ENCODE results near the gene CNKSR3.
"Not testable (repeated sequence)": the region's sequence is repeated elsewhere in the genome, so short reads cannot be mapped to it uniquely, and the experiment has no call there.

The CNKSR3 gene

DNA sequence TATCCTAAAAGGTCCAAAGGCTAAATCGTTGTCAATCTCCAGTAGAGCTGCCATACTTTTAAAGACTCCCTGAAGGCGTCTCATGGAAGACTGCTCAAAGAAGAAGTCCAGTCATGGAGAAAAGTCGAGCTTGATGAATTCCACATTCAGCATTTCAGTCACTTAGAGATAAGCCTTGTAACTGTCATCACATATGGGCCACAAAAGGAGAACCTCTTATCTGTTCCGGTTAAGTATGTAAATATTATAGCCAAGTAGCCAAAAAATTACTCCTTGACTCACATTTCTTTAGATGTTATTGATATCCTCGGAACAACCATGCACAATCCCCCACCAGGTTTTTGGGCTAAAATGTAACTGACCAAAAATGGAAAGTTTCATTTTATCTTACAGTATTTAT, 9.8 kb upstream of the CNKSR3 start:
- no peak for DNase-seq (ENCODE audit: low read depth, low spot score)
- TF ChIP-seq POLR2AphosphoS5 (IDR thresholded peaks at IDR 0.05; ENCODE audit: borderline replicate concordance, low read depth, low read length) = no peak
- TF ChIP-seq FOXP2 (optimal IDR thresholded peaks at IDR 0.05; ENCODE audit: control extremely low read depth, extremely low read length, insufficient read depth) = no peak
- TF ChIP-seq EZH2 (IDR thresholded peaks at IDR 0.05) = no peak
- H3K4me3 ChIP-seq = no peak overlapping the region
- no peaks in the 10 kb centered on the region for H3K9me3 ChIP-seq (ENCODE audit: low read depth, low read length)
- H3K9ac ChIP-seq (ENCODE audit: insufficient read length) = no peak overlapping the region
- H3K36me3 ChIP-seq (ENCODE audit: insufficient read depth, low read length) = no peaks in the 10 kb centered on the region
- no peak overlapping the region for H3K27ac ChIP-seq

DNA sequence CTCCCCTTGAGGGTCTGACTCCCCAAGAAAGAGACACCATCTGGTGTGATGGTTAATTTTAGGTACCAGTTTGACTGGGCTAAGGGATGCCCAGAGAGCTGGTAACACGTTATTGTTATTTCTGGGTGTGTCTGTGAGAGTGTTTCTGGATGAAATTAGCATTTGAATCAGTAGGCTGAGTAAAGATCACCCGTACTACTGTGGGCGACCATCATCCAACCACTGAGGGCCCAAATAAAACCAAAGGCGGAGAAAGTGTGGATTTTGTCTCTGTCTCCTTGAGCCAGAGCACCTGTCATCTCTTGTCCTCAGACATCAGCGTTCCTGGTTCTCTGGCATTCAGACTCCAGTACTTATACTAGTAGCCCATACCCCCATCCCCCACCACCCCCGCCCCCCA, 7.9 kb upstream of the CNKSR3 start:
- no peak overlapping the region for H3K9ac ChIP-seq (ENCODE audit: insufficient read length)
- H3K27ac ChIP-seq = no peak overlapping the region
- DNase-seq (ENCODE audit: low read depth, low spot score) = no peak
- H3K36me3 ChIP-seq (ENCODE audit: insufficient read depth, low read length) = no peaks in the 10 kb centered on the region
- H3K9me3 ChIP-seq (ENCODE audit: low read depth, low read length) = no peaks in the 10 kb centered on the region
- no peak for TF ChIP-seq EZH2 (IDR thresholded peaks at IDR 0.05)
- no peak for TF ChIP-seq FOXP2 (optimal IDR thresholded peaks at IDR 0.05; ENCODE audit: control extremely low read depth, extremely low read length, insufficient read depth)
- no peak for TF ChIP-seq POLR2AphosphoS5 (IDR thresholded peaks at IDR 0.05; ENCODE audit: borderline replicate concordance, low read depth, low read length)
- no peak overlapping the region for H3K4me3 ChIP-seq

DNA sequence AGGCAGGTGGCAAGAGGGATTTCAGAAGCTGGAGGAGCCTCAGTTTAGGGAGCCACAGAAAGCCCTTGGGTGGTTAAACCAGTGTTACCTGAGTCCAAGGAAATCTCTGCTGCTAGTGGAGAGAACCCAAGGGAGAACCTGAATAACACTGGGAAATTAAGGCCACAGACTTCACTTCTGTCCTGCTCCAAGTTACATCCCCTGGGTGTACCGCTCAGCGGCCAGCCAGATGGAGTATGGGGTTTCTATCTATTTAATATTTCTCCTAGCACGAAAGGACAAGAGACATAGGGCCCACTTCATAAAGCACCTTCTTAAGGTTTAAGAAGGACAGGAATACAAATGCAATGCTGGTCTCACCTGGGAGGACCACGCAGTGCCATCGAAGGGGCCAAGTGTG, 5.8 kb upstream of the CNKSR3 start:
- TF ChIP-seq EZH2 (IDR thresholded peaks at IDR 0.05) = no peak
- TF ChIP-seq FOXP2 (optimal IDR thresholded peaks at IDR 0.05; ENCODE audit: control extremely low read depth, extremely low read length, insufficient read depth) = no peak
- TF ChIP-seq POLR2AphosphoS5 (IDR thresholded peaks at IDR 0.05; ENCODE audit: borderline replicate concordance, low read depth, low read length) = no peak
- DNase-seq (ENCODE audit: low read depth, low spot score) = no peak
- no peaks in the 10 kb centered on the region for H3K9me3 ChIP-seq (ENCODE audit: low read depth, low read length)
- H3K9ac ChIP-seq (ENCODE audit: insufficient read length) = no peak overlapping the region
- no peaks in the 10 kb centered on the region for H3K36me3 ChIP-seq (ENCODE audit: insufficient read depth, low read length)
- H3K4me3 ChIP-seq = no peak overlapping the region
- H3K27ac ChIP-seq = no peak overlapping the region

DNA sequence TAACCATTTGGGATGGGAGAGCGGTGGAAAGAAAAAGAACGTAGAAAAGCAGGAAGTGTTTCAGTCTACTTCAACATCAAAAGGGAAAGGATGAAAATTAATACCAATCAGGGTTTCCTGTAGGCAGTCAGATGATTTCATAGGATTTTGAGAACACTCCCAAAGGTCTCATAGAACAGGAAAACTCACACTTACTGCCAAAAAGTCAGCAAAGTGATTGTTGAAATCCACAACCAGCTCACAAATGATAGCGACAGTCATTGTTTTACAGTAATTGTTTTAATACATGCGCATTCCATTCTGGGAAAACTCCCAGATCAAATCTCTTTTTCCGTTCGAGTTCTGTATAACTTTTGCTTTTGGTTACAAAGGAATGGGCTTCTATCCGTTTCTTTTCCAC, 5.3 kb upstream of the CNKSR3 start:
- no peaks in the 10 kb centered on the region for H3K36me3 ChIP-seq (ENCODE audit: insufficient read depth, low read length)
- peak overlapping the region; percentile 42; the same call in 1 of the 2 replicates for H3K4me3 ChIP-seq
- H3K9ac ChIP-seq (ENCODE audit: insufficient read length) = no peak overlapping the region
- DNase-seq (ENCODE audit: low read depth, low spot score) = no peak
- no peaks in the 10 kb centered on the region for H3K9me3 ChIP-seq (ENCODE audit: low read depth, low read length)
- TF ChIP-seq EZH2 (IDR thresholded peaks at IDR 0.05) = no peak
- TF ChIP-seq FOXP2 (optimal IDR thresholded peaks at IDR 0.05; ENCODE audit: control extremely low read depth, extremely low read length, insufficient read depth) = no peak
- no peak for TF ChIP-seq POLR2AphosphoS5 (IDR thresholded peaks at IDR 0.05; ENCODE audit: borderline replicate concordance, low read depth, low read length)
- no peak overlapping the region for H3K27ac ChIP-seq

DNA sequence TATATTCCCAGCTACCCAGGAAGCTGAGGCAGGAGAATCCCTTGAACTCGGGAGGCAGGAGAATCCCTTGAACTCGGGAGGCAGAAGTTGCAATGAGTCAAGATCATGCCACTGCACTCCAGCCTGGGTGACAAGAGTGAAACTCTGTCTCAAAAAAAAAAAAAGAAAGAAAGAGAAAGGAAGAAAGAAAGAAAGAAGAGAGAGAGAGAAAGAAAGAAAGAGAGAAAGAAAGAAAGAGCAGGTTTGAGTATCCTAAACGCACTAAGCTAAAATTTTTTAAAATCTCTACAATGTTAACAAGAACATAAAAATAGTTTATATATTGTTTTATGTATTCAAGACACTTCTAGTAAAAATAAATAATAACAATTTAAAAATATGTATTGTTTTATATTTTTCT, 4.6 kb upstream of the CNKSR3 start:
- DNase-seq (ENCODE audit: low read depth, low spot score); H3K9me3 ChIP-seq (ENCODE audit: low read depth, low read length); H3K36me3 ChIP-seq (ENCODE audit: insufficient read depth, low read length): not testable (repeated sequence)

DNA sequence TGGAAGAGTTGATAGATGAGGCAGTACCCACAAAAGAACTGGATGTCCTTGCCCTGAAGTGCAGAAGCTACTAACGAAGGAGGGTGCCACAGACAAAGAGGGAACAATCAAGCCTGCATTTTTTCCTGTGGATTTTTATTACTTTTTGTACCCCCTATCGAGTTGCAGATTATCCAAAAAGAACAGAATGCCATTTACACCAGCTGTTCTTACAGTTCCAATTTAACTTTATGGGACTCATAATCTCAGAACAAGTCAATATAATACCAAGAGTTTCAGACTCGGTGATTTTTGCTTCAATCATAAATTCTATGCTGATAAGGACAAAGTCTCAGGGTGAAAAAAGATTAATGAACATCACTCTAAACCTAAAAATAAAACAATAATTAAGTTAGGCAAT, 4.0 kb upstream of the CNKSR3 start:
- DNase-seq (ENCODE audit: low read depth, low spot score) = no peak
- TF ChIP-seq POLR2AphosphoS5 (IDR thresholded peaks at IDR 0.05; ENCODE audit: borderline replicate concordance, low read depth, low read length) = no peak
- no peak for TF ChIP-seq FOXP2 (optimal IDR thresholded peaks at IDR 0.05; ENCODE audit: control extremely low read depth, extremely low read length, insufficient read depth)
- Histone ChIP-seq H3K9ac (ENCODE audit: insufficient read length) (no peak overlapping the region), H3K36me3 (ENCODE audit: insufficient read depth, low read length) (no peaks in the 10 kb centered on the region), H3K9me3 (ENCODE audit: low read depth, low read length) (no peaks in the 10 kb centered on the region), H3K4me3 (0 out of 2 replicates have a peak overlapping the region, but pooled peaks have one; percentile 1), H3K27ac (peak overlapping the region; percentile 67; the same call in 1 of the 2 replicates)

More for the DNA sequence above, 4.6 kb upstream of the CNKSR3 start:
- not testable (repeated sequence) for H3K27ac ChIP-seq; H3K4me3 ChIP-seq; H3K9ac ChIP-seq (ENCODE audit: insufficient read length)

DNA sequence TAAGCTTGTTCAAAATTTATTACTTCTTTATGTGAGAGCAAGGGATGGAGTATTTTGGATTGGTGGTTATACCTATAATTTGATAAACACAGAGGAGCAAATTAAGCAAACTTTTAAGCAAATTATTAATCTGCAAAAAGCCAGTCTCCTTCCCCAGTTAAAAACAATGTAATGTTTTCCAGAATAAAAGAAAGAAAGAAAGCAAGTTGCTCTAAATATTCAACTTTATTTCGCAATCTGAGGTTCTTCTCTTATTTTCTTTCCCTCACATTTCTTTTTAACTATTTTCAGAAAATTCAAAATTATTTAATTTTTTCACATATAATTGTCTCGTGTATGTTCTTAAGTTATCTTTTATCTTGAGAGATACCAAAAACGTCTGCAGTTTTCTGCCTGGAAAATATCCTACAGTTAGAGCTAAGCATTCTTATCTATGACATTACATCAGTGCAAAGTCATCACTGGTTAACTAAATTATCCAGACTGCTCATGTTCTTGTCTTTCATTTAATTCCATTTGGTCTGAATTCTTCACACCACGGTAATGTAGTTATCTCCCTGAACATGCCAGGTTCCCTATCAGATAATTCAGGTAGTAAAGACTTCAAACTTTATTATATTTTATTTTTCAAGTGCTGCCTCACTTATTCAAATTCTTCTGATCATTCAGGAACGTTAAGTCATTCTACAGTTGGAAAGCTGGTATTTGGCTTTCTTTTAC, 3.3 kb upstream of the CNKSR3 start:
- Histone ChIP-seq H3K9ac (ENCODE audit: insufficient read length) (no peak overlapping the region), H3K4me3 (0 out of 2 replicates have a peak overlapping the region, but pooled peaks have one; percentile 1), H3K36me3 (ENCODE audit: insufficient read depth, low read length) (no peaks in the 10 kb centered on the region), H3K9me3 (ENCODE audit: low read depth, low read length) (no peaks in the 10 kb centered on the region), H3K27ac (peak overlapping the region; percentile 67; the same call in 1 of the 2 replicates)
- no peak for DNase-seq (ENCODE audit: low read depth, low spot score)
- TF ChIP-seq EZH2 (IDR thresholded peaks at IDR 0.05) (no peak), POLR2AphosphoS5 (IDR thresholded peaks at IDR 0.05; ENCODE audit: borderline replicate concordance, low read depth, low read length) (no peak), FOXP2 (optimal IDR thresholded peaks at IDR 0.05; ENCODE audit: control extremely low read depth, extremely low read length, insufficient read depth) (no peak)

DNA sequence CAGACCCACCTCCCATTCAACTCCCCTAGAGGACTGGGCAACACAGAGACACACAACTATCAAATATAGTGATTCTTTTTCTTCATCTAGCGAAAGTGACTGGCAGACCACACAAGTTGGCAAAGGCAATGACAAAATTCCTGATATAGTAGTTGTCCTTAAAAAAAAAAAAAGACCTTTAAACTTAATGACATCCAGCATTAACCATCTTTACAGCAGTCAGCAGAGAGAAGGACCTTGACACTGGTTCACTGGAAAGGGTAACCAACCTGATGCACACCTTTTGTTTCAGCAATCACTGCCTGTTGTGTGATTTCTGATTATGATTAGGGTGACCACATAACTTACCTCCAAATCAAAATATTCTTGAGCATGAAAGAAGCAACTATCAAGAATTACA, 1.7 kb upstream of the CNKSR3 start:
- TF ChIP-seq FOXP2 (optimal IDR thresholded peaks at IDR 0.05; ENCODE audit: control extremely low read depth, extremely low read length, insufficient read depth) (no peak), POLR2AphosphoS5 (IDR thresholded peaks at IDR 0.05; ENCODE audit: borderline replicate concordance, low read depth, low read length) (no peak), EZH2 (IDR thresholded peaks at IDR 0.05) (no peak)
- Histone ChIP-seq H3K27ac (no peak overlapping the region), H3K36me3 (ENCODE audit: insufficient read depth, low read length) (no peaks in the 10 kb centered on the region), H3K9ac (ENCODE audit: insufficient read length) (no peak overlapping the region), H3K4me3 (no peak overlapping the region), H3K9me3 (ENCODE audit: low read depth, low read length) (no peaks in the 10 kb centered on the region)
- DNase-seq (ENCODE audit: low read depth, low spot score) = no peak

DNA sequence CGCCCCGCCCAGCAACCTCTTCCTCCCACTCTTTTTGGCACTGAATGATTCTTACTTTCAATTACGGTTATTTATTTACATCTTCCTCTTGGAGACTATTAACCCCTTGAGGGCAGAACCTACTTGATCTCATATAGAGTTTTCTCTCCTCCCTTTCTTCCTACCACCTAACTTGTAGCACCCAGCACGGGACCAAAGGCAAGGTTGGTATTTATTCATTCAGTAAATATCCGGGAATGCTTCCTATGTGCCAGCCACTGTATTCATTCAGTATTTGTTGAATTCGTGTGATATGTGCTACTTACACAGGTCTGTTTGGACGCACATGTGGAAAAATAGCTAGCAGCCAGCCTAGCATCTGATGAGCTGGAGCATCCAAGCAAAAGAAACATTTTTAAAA, 1.3 kb upstream of the CNKSR3 start:
- H3K9me3 ChIP-seq (ENCODE audit: low read depth, low read length) = no peaks in the 10 kb centered on the region
- H3K4me3 ChIP-seq = no peak overlapping the region
- no peaks in the 10 kb centered on the region for H3K36me3 ChIP-seq (ENCODE audit: insufficient read depth, low read length)
- H3K27ac ChIP-seq = no peak overlapping the region
- no peak for DNase-seq (ENCODE audit: low read depth, low spot score)
- TF ChIP-seq FOXP2 (optimal IDR thresholded peaks at IDR 0.05; ENCODE audit: control extremely low read depth, extremely low read length, insufficient read depth) = no peak
- no peak for TF ChIP-seq POLR2AphosphoS5 (IDR thresholded peaks at IDR 0.05; ENCODE audit: borderline replicate concordance, low read depth, low read length)
- no peak for TF ChIP-seq EZH2 (IDR thresholded peaks at IDR 0.05)
- no peak overlapping the region for H3K9ac ChIP-seq (ENCODE audit: insufficient read length)
